NB4 (cell line): ENCODE data around the gene RABAC1.
A peak's percentile ranks its signal among the peaks of the same experiment; 100 is the strongest.

ENCODE experiments used
- DNase-seq: peaks from one replicate; pipeline ENCODE4 v3.0.0; 2010; ENCODE audit warnings: low read depth
- H3K4me3 ChIP-seq: one replicate; pipeline ENCODE4 v1.5.1; 2011; ENCODE audit warnings: mild to moderate bottlenecking, low read depth, low read length, moderate library complexity
- CTCF ChIP-seq: IDR thresholded peaks from one replicate; pipeline ENCODE4 v1.5.1; 2012; ENCODE audit warnings: low read depth, low read length
- MAX ChIP-seq: IDR thresholded peaks from 2 replicates; pipeline ENCODE4 v1.6.1; 2011; ENCODE audit warnings: low read depth, low read length
- MYC ChIP-seq: IDR thresholded peaks from 2 replicates; pipeline ENCODE4 v1.6.1; 2011; ENCODE audit warnings: low read depth, low read length
- POLR2A ChIP-seq: IDR thresholded peaks from 2 replicates; pipeline ENCODE4 v1.6.1; 2011; ENCODE audit warnings: mild to moderate bottlenecking; ENCODE audit not compliant: insufficient read length; ENCODE audit errors: extremely low read depth

RABAC1 gene

DNA sequence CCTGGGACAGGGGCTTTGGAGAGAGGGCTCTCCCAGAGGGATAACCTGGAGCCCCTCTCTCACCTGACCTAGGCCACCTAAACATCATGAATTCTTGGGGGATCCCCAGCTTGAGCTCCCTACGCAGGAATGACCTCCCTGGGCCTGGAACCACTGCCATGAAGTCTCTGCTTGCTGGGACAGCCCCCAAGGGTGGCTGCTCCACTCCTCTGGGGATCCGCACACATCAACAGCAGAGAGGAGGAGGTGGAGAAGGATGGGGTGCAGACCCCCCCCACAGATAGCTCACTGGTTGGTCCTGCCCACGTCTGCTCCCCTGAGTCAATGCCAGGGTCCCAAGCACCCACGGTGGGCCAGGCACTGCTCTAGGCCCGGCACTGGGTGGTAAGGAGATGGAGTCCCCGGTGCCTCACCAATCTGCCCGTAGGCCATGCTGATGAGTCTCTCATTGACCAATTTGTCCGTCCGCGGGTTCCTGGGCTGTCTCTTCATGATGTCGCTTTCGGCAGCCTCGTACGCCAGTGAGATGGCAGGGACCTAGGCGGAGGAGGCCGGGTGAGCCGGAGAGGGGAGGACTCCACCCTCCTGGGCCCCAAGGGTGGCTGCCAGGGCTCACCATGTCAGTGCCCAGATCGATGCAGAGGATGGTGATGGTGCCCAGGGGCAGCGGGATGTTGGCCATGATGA lies 10.8 kb upstream of the RABAC1 start:
- DNase-seq, result no peak
- no peak overlapping the region for H3K4me3 ChIP-seq
- TF ChIP-seq CTCF (no peak), MAX (no peak), MYC (no peak), POLR2A (no peak)

GRCh38 chr19:41968751-41969595 lies 9.9 kb upstream of the RABAC1 start:
- H3K4me3 ChIP-seq, result no peak overlapping the region
- DNase-seq, result no peak
- TF ChIP-seq MAX (no peak), POLR2A (no peak), CTCF (no peak), MYC (no peak)

DNA sequence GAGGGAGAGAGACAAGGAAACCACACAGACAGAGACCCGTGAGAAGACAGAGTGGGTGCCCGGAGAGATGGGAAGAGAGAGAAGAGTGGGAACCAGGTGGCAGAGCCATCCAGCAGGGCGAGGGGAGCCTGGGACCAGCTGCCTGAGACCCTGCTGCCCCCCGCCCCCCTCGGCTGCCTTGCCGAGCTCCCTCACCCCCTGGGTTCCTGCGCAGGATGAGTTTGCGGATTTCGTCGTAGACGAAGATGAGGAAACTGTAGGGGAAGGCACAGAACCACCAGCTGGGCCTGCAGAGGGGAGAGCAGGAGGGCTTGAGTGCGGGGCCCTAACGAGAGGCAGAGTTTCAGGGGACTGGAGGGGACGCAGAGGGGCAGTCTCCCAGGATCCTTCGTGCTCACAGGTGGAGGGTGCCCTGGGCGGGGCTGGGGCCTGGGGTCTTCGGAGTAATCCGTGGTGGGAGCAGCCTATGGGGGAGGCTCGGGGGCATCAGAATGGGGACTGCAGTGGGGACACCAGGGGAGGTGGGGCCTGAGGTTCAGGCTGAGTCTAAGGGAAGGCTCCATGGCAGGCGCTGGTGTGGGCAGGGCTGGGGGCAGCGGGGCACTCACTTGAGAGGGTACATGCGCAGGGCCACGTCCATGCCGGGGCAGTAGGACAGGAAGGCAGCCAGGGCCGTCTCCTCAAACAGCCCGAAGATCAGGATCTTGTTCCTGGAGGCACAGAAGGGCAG lies 8.1 kb upstream of the RABAC1 start:
- no peak for DNase-seq
- TF ChIP-seq POLR2A (no peak), MYC (no peak), CTCF (no peak), MAX (no peak)
- H3K4me3 ChIP-seq, result no peak overlapping the region

- H3K4me3 ChIP-seq, result no peak overlapping the region
- DNase-seq, result no peak
- TF ChIP-seq CTCF (no peak), MYC (no peak)
Observed at GRCh38 chr19:41965106-41965505, 6.0 kb upstream of the RABAC1 start.

- TF ChIP-seq MAX (no peak), POLR2A (no peak), CTCF (no peak), MYC (no peak)
- H3K4me3 ChIP-seq, result no peak overlapping the region
- DNase-seq, result peak; percentile 43
Observed at GRCh38 chr19:41960973-41961372, 1.9 kb upstream of the RABAC1 start.
